Hepatocyte (in vitro differentiated cells): ENCODE measurements around the gene WWTR1.

Experiments used
- EZH2 ChIP-seq: fragments of 200-600 bp; sonication (generic); IDR thresholded peaks from 2 replicates; pipeline ENCODE4 v1.6.1; 2016; ENCODE audit warnings: antibody characterized with exemption, mild to moderate bottlenecking, borderline replicate concordance
- EZH2phosphoT487 ChIP-seq: fragments of 200-600 bp; sonication (generic); IDR thresholded peaks from one replicate; pipeline ENCODE4 v1.6.1; 2018; ENCODE audit warnings: antibody characterized with exemption, mild to moderate bottlenecking, low read depth, moderate library complexity; ENCODE audit not compliant: unreplicated experiment, severe bottlenecking
- TF ChIP-seq, protein P1 (sequence below): fragments of 200-600 bp; sonication (generic); IDR thresholded peaks from 2 replicates; pipeline ENCODE4 v1.5.1; 2016; ENCODE audit warnings: antibody characterized with exemption, mild to moderate bottlenecking; ENCODE audit not compliant: poor library complexity

- TF ChIP-seq, protein P1, sequence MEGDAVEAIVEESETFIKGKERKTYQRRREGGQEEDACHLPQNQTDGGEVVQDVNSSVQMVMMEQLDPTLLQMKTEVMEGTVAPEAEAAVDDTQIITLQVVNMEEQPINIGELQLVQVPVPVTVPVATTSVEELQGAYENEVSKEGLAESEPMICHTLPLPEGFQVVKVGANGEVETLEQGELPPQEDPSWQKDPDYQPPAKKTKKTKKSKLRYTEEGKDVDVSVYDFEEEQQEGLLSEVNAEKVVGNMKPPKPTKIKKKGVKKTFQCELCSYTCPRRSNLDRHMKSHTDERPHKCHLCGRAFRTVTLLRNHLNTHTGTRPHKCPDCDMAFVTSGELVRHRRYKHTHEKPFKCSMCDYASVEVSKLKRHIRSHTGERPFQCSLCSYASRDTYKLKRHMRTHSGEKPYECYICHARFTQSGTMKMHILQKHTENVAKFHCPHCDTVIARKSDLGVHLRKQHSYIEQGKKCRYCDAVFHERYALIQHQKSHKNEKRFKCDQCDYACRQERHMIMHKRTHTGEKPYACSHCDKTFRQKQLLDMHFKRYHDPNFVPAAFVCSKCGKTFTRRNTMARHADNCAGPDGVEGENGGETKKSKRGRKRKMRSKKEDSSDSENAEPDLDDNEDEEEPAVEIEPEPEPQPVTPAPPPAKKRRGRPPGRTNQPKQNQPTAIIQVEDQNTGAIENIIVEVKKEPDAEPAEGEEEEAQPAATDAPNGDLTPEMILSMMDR = no peak
- TF ChIP-seq EZH2 = no peak
- no peak for TF ChIP-seq EZH2phosphoT487
Measured at GRCh38 chr3:149494759-149495580, 162.9 kb downstream of the WWTR1 start.
